Stimulated activated CD8-positive, alpha-beta memory T cell treated with anti-CD3 and anti-CD28 coated beads, Interleukin-2, amount 100 ng/mL, for 1 hour (primary cell): ENCODE measurements around the gene PLA2G4B.

ENCODE experiments used
- DNase-seq, 2 donors: peaks; one replicate each; pipeline ENCODE4 v3.0.0-alpha.2; 2020; ENCODE audit warnings: low read depth in 2 of 2

Gene PLA2G4B

GRCh38 chr15:41827880-41828806, 10.5 kb upstream of the PLA2G4B start, which contains the start of gene JMJD7:
JMJD7 (plus strand) TSS chr15:41828092; CDS start chr15:41828125, 33 bp downstream.
- peak; percentile 92 to 97 for DNase-seq

GRCh38 chr15:41828807-41829141, 9.9 kb upstream of the PLA2G4B start:
- DNase-seq = no peak

- no peak for DNase-seq
These were observed 8.5 kb upstream of the PLA2G4B start for GRCh38 chr15:41829959-41830646.

- peak in 1 of 2 donors; percentile 14 for DNase-seq
These were observed 7.4 kb upstream of the PLA2G4B start for GRCh38 chr15:41831291-41831690.

DNA sequence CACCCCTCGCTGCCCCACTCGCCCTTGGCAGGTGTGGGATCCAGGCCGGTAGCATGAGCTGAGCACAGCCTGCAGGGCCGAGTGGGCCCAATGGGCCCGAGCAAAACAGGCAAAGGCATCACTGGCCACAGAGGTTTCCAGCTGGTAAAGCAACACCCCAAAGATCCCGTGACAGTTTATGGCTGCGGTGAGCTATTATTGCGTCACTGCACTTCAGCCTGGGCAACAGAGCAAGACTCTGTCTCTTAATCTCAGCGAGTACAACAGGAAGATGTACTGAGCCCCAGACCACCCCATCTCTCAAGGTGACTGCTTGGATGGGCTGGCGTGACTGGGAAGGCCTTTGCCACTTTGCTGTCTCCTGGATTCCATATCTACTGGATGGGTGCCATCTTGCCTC, 6.4 kb upstream of the PLA2G4B start:
- DNase-seq = no peak

- DNase-seq = no peak
These were observed 5.8 kb upstream of the PLA2G4B start for GRCh38 chr15:41832875-41833274.

GRCh38 chr15:41834096-41834495, 4.6 kb upstream of the PLA2G4B start:
- no peak for DNase-seq

DNA sequence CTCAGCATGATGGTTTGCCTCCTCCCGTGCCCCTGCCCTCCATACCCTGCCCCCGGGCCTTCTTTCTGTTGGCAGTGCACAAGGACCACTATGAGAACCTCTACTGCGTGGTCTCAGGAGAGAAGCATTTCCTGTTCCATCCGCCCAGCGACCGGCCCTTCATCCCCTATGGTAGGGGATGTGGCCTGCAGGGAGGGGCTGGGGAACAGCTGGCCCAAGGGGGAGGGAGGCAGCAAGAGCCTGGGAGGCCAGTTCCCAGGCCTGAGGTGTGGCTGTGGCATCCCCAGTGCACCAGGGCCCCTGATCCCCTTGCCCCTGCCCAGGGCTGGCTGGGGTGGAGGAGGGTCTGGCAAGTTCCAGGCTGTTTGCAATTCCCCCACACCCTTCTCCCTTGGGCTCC, 2.6 kb upstream of the PLA2G4B start:
- no peak for DNase-seq

DNA sequence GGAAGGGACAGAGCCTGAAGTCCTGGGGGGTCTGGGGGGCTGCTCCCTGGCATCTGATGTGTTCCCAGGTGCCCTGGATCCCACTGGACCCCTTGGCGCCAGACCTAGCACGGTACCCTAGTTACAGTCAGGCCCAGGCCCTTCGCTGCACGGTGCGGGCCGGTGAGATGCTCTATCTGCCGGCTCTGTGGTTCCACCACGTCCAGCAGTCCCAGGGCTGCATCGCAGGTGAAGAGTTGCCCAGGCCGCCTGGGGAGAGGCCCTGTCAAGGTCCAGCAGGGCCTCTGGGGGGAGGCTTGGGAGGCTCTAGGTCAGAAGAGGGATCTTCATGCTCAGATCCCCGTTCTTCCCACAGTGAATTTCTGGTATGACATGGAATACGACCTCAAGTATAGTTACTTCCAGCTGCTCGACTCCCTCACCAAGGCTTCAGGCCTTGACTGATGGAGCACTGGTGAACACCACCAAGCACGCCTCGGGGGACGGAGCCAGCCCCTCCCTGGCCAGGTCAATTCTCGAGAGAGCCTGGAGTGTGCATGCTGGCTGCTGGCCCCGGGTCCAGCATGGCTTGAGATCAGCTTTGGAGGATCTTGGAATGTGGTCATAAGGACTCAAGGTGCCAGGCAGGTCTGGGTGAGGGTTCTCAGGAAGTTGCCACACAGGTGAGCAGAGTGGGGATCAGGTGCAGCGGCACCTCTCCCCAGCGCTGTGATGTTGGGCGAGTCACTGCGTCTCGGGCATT, 1.8 kb upstream of the PLA2G4B start:
- no peak for DNase-seq

GRCh38 chr15:41839781-41840491, 1.3 kb downstream of the PLA2G4B start:
- no peak for DNase-seq

- DNase-seq = no peak
These were observed 2.0 kb downstream of the PLA2G4B start for GRCh38 chr15:41840673-41841072.

DNA sequence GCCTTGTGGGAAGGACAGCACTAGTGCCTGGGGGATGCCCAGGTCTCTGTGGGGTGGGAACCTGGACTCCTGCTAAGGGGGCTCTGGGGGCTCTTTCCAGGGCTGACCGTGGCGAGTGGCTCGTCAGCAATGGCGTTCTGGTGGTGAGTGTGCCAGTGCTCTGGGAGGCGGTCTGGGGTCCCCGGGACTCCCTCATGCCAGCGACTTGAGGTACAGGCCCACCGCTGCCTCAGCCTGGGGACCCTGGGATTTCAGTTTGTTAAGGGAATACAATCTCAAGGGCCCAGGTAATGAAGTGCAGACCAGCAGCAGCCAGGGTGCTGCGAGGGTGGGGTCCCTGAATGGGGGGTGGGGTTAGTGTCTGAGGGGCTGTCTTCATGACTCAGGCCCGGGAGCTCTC, 2.5 kb downstream of the PLA2G4B start:
- no peak for DNase-seq

DNA sequence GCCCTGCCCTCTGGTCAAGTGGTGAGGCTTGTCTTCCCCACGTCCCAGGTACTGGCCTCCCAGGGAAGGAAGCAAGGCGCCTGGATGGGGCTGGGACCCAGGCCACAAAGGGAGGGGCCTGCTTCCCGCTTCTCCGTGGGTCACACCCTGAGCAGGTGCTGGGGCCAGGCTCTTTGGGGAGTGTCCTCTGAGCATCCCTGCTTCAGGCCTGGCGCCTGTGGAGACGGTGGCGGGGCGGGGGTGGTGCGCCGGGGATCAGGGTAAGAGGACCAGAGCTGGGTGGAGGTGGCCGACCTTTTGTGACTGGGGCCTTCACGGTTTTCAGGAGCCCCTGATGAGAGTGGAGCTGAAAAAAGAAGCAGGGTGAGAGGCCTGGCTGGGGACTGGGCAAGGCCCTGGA, 3.6 kb downstream of the PLA2G4B start:
- no peak for DNase-seq

- DNase-seq = no peak
These were observed 4.9 kb downstream of the PLA2G4B start for GRCh38 chr15:41843571-41843970.

DNA sequence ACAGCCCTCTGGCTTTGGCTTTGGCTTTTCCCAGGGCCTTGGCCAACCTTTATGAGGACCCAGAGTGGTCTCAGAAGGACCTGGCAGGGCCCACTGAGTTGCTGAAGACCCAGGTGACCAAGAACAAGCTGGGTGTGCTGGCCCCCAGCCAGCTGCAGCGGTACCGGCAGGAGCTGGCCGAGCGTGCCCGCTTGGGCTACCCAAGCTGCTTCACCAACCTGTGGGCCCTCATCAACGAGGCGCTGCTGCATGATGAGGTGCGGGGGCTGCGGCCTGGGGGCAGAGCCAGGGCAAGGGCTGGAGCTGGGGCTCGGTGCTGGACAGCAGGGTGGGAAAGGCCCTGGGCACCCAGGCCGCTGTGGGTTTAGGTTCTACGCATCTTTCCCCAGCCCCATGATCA, 6.2 kb downstream of the PLA2G4B start:
- no peak for DNase-seq

DNA sequence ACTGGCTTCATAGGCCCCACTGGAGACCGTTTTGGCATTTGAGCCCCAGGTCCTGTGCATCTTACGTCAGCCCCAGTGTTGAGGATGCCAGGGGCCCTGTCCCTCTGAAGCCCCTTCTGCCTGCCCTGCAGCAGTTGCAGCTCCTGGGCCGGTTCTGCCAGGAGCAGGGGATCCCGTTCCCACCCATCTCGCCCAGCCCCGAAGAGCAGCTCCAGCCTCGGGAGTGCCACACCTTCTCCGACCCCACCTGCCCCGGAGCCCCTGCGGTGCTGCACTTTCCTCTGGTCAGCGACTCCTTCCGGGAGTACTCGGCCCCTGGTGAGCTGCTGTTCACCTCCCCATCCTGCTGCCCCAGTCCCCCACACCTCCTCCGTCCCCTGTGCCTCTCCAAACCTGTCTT, 8.6 kb downstream of the PLA2G4B start:
- no peak for DNase-seq

DNA sequence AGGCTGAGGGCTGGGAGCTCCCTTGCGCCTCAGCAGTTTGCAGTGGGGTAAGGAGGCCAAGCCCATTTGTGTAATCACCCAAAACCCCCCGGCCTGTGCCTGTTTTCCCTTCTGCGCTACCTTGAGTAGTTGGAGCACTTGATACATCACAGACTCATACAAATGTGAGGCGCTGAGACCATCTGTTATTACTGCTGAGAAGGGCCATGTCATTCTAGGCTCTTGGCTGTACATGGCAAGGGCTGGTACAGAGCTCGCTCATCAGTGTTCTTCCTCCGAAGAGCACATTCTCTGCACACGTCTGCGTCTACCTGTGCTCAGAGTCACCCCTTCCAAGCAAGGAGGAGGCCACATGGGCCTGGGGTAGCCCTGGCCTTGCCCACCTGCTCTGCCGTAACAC, 9.3 kb downstream of the PLA2G4B start:
- DNase-seq = no peak

- no peak for DNase-seq
These were observed 10.0 kb downstream of the PLA2G4B start for GRCh38 chr15:41848631-41849030.

DNA sequence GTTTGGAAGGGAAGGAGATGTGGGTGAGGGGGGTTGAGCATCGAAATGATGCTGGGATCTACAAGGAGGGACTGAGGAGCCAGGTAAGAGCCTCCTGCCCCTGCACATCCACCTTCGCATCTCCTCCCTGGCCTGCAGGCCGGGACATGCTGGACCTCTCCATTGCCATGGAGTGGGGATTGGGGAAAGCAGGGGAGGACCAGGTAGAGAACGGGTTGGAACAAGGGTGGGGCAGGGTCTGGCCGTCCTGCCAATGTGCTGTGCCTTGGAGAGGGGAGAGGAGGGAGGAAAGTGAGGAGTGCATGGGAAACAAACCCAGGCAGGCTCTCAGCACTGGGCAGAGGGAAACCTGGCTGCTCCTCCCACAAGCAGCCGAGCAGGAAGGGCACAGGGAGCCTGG, 10.6 kb downstream of the PLA2G4B start:
- DNase-seq = no peak

- DNase-seq = no peak
These were observed 11.2 kb downstream of the PLA2G4B start for GRCh38 chr15:41849861-41850260.

DNA sequence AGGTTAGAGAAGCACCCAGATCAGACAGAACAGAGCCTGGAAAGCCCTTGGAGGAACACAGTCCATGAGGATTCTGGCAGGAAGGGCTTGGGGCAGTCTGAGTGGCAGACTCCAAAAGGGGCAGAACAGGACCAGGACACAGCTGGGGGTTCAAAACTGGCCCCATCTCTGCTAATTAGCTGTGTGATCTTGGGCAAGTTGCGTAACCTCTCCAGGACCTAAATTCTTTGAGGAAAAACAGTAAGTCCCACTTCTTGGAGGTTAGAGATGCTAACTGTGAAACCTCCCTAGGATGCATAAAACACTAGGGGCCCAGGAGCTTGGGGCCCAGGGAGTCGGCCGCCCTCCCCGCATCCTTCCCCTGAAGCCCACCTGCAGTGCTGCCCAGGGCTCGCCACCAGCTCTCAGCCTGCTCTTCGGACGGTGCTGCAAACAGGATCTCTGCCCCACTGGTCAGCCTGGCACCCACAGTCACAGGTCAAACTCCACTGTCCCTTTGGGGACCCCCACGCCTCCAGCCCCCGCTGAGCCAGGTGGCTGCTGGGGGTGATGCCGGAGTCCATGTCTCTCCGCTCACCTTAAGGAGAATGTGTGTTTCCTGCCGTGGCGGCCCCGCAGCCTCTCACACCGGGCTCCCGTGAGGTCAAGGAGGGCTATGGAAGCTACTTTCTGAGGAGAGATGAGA, 12.0 kb downstream of the PLA2G4B start:
- no peak for DNase-seq
